ENCODE data around the gene DLG5.

The DLG5 gene

GRCh38 chr10:77837248-77837924 is 89.2 kb downstream of the DLG5 start:
- DNase-seq: no peak

- DNase-seq: no peak
Observed at GRCh38 chr10:77836299-77836820, 90.2 kb downstream of the DLG5 start.

GRCh38 chr10:77835669-77836086 is 90.9 kb downstream of the DLG5 start:
- DNase-seq: no peak

- DNase-seq: no peak
Observed at GRCh38 chr10:77834943-77835668, 91.4 kb downstream of the DLG5 start.

- DNase-seq: no peak
Observed at GRCh38 chr10:77834540-77834939, 92.0 kb downstream of the DLG5 start.

GRCh38 chr10:77833792-77834191 is 92.8 kb downstream of the DLG5 start:
- no peak for DNase-seq

GRCh38 chr10:77833225-77833624 is 93.3 kb downstream of the DLG5 start:
- DNase-seq: no peak

- DNase-seq: no peak
Observed at GRCh38 chr10:77832238-77832637, 94.3 kb downstream of the DLG5 start.

- no peak for DNase-seq
Observed at GRCh38 chr10:77829356-77829755, 97.2 kb downstream of the DLG5 start.

- no peak for DNase-seq
Observed at GRCh38 chr10:77828377-77828776, 98.2 kb downstream of the DLG5 start.

- DNase-seq: no peak
Observed at GRCh38 chr10:77827366-77827765, 99.2 kb downstream of the DLG5 start.

- DNase-seq: no peak
Observed at GRCh38 chr10:77825965-77826364, 100.6 kb downstream of the DLG5 start.

- no peak for DNase-seq
Observed at GRCh38 chr10:77824908-77825307, 101.6 kb downstream of the DLG5 start.

- DNase-seq: no peak
Observed at GRCh38 chr10:77823811-77824542, 102.6 kb downstream of the DLG5 start.

GRCh38 chr10:77821551-77821950 is 105.0 kb downstream of the DLG5 start:
- DNase-seq: no peak

- DNase-seq: no peak
Observed at GRCh38 chr10:77821036-77821435, 105.5 kb downstream of the DLG5 start.

GRCh38 chr10:77820349-77820748 is 106.2 kb downstream of the DLG5 start:
- no peak for DNase-seq

GRCh38 chr10:77819210-77820112 is 107.1 kb downstream of the DLG5 start:
- DNase-seq: no peak

GRCh38 chr10:77818378-77818777 is 108.2 kb downstream of the DLG5 start:
- no peak for DNase-seq

GRCh38 chr10:77817541-77817940 is 109.0 kb downstream of the DLG5 start:
- no peak for DNase-seq

- DNase-seq: no peak
Observed at GRCh38 chr10:77816311-77816710, 110.2 kb downstream of the DLG5 start.

- DNase-seq: no peak
Observed at GRCh38 chr10:77812741-77813140, 113.8 kb downstream of the DLG5 start.
